Kidney epithelial cell (primary cell): ENCODE data around the gene CORO2B. TPM values are rescaled to one million over a fixed set of nuclear protein-coding genes. Genes with fewer than 3 reads are reported as not detected.

ENCODE experiments used
- DNase-seq: peaks from one replicate; pipeline ENCODE4 v3.0.0-alpha.2; 2010; ENCODE audit warnings: low read depth
- H3K27me3 ChIP-seq: 2 replicates; pipeline ENCODE4 v1.6.0; 2011; ENCODE audit warnings: low read length; ENCODE audit not compliant: control insufficient read depth, insufficient read depth
- H3K36me3 ChIP-seq: 2 replicates; pipeline ENCODE4 v1.5.1; 2011; ENCODE audit warnings: low read length; ENCODE audit not compliant: control insufficient read depth, insufficient read depth
- H3K4me3 ChIP-seq: 2 replicates; pipeline ENCODE4 v1.5.1; 2011; ENCODE audit warnings: low read depth, mild to moderate bottlenecking, control low read depth, low read length
- total RNA-seq: library from RNA; depleted of rRNA; stranded (reverse); fragments of >200 nt; gene quantifications from 2 replicates; pipeline ENCODE4 v1.2.3, GENCODE V29; 2015
- TF ChIP-seq, protein P1 (sequence below): IDR thresholded peaks from 2 replicates; pipeline ENCODE4 v1.5.1; 2011; ENCODE audit warnings: mild to moderate bottlenecking, moderate library complexity, low read length, control low read depth, inconsistent platforms; ENCODE audit not compliant: insufficient read depth, poor library complexity, severe bottlenecking

The CORO2B gene
- total RNA-seq, 1 donor from 2014 or later: 19.8 TPM

DNA sequence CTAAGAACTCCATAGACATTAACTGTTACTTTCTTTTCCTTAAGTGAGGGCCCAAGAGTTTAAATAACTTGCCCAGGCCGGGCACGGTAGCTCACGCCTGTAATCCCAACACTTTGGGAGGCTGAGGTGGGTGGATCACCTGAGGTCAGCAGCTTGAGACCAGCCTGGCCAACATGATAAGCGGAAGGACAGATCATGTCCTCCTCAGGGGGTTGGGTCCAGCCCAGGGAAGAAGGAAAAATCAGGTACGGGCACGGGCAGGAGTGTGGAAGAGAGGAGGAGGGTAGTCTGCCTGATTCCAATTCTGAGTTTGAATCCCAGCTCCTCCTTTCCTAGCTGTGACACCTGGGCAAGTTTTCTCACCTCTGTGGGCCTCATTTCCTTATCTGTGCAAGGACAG lies 123.1 kb downstream of the CORO2B start:
- TF ChIP-seq, protein P1, sequence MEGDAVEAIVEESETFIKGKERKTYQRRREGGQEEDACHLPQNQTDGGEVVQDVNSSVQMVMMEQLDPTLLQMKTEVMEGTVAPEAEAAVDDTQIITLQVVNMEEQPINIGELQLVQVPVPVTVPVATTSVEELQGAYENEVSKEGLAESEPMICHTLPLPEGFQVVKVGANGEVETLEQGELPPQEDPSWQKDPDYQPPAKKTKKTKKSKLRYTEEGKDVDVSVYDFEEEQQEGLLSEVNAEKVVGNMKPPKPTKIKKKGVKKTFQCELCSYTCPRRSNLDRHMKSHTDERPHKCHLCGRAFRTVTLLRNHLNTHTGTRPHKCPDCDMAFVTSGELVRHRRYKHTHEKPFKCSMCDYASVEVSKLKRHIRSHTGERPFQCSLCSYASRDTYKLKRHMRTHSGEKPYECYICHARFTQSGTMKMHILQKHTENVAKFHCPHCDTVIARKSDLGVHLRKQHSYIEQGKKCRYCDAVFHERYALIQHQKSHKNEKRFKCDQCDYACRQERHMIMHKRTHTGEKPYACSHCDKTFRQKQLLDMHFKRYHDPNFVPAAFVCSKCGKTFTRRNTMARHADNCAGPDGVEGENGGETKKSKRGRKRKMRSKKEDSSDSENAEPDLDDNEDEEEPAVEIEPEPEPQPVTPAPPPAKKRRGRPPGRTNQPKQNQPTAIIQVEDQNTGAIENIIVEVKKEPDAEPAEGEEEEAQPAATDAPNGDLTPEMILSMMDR: no peak
- no peak overlapping the region for H3K4me3 ChIP-seq
- no peak for DNase-seq
- no peaks in the 10 kb centered on the region for H3K27me3 ChIP-seq
- no peaks in the 10 kb centered on the region for H3K36me3 ChIP-seq

GRCh38 chr15:68704496-68705021 lies 125.8 kb downstream of the CORO2B start:
- DNase-seq: no peak
- Histone ChIP-seq H3K36me3 (no peaks in the 10 kb centered on the region), H3K4me3 (no peak overlapping the region), H3K27me3 (no peaks in the 10 kb centered on the region)
- TF ChIP-seq, protein P1: no peak

DNA sequence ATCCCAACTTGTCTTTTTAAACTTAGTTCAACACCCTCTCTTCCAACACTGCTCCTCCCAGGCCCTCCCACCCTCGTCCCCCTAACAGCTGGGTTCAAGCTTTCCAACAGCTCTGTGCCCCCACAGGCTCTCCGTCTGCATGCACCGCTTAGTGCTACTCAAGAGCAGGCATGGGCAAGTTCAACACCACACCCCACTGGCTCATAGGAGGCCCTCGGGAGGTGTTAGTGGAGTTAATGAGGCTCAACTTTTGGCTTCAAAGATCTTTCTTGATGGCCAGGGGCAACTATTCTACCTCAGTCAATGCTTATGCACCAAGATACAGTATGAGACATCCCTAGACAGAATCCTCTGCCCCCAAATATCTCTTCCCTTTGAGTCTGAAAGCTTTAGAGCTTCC lies 127.5 kb downstream of the CORO2B start:
- H3K4me3 ChIP-seq: no peak overlapping the region
- H3K27me3 ChIP-seq: no peaks in the 10 kb centered on the region
- TF ChIP-seq, protein P1: no peak
- no peaks in the 10 kb centered on the region for H3K36me3 ChIP-seq
- no peak for DNase-seq

DNA sequence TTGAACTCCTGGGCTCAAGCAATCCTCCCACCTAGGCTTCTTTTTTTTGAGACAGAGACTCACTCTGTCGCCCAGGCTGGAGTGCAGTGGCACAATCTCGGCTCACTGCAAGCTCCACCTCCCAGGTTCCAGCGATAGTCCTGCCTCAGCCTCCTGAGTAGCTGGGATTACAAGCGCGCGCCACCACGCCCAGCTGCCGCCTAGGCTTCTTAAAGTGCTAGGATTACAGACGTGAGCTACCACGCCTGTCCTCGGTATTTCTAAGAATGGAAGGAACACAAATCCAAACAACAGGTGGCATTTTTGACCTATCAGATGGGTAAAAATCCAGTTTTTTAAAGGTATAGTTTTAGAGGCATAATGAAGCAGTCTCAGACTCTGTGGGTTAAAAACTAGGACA lies 128.1 kb downstream of the CORO2B start:
- TF ChIP-seq, protein P1: no peak
- Histone ChIP-seq H3K27me3 (no peaks in the 10 kb centered on the region), H3K4me3 (no peak overlapping the region), H3K36me3 (no peaks in the 10 kb centered on the region)
- no peak for DNase-seq

DNA sequence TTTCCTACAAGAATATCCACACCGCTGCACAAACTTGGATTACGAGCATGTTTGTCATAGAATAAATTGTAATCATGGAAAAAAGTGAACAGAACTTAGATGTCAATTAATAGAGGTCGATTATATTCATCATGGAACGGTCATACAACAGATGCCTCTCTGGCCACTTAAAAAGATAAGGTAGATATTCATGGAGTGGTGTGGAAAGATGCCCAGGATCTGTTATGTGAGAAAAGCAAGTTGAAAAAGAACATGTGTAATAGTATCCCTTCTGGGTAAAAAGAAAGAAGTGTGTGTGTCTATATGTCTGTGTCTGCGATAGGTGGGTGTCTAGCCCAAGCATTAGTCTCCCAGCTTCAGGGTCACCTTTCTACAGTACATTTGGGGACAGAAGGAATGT lies 128.6 kb downstream of the CORO2B start:
- Histone ChIP-seq H3K36me3 (no peaks in the 10 kb centered on the region), H3K27me3 (no peaks in the 10 kb centered on the region), H3K4me3 (no peak overlapping the region)
- DNase-seq: no peak
- TF ChIP-seq, protein P1: no peak

GRCh38 chr15:68709876-68710275 lies 131.1 kb downstream of the CORO2B start:
- Histone ChIP-seq H3K36me3 (no peaks in the 10 kb centered on the region), H3K4me3 (no peak overlapping the region), H3K27me3 (no peaks in the 10 kb centered on the region)
- DNase-seq: no peak
- TF ChIP-seq, protein P1: no peak
